IPS DF 6.9 (cell line): Measurements from ENCODE around the gene PTPN22.

ENCODE experiments used
- DNase-seq: peaks from one replicate; pipeline ENCODE4 v3.0.0-alpha.2; 2013; ENCODE audit warnings: low read depth, low spot score
- H3K27ac ChIP-seq: one replicate; pipeline ENCODE4 v1.5.1; 2013; ENCODE audit warnings: low read length, control low read depth
- H3K27me3 ChIP-seq: 2 replicates; pipeline ENCODE4 v1.6.1; 2013; ENCODE audit warnings: mild to moderate bottlenecking, low read length; ENCODE audit not compliant: control insufficient read depth, insufficient read depth
- H3K36me3 ChIP-seq: 2 replicates; pipeline ENCODE4 v1.6.1; 2013; ENCODE audit warnings: low read length; ENCODE audit not compliant: control insufficient read depth, insufficient read depth
- H3K4me1 ChIP-seq: 2 replicates; pipeline ENCODE4 v1.6.1; 2013; ENCODE audit warnings: low read length; ENCODE audit not compliant: control insufficient read depth, insufficient read depth
- H3K4me3 ChIP-seq: 2 replicates; pipeline ENCODE4 v1.5.1; 2013; ENCODE audit warnings: mild to moderate bottlenecking, low read length
- H3K9me3 ChIP-seq: 2 replicates; pipeline ENCODE4 v1.6.1; 2013; ENCODE audit warnings: low read length, inconsistent platforms; ENCODE audit not compliant: control insufficient read depth, insufficient read depth
- WGBS: extraction: QIAGEN DNeasy Blood & Tissue Kit; methylation state at CpG from one replicate; pipeline ENCODE4 v1.1.7; 2013; ENCODE audit warnings: mixed read lengths, missing lambda C conversion rate; ENCODE audit not compliant: insufficient read length, insufficient coverage; 5-methylcytosine and 5-hydroxymethylcytosine counted together

PTPN22 gene

DNA sequence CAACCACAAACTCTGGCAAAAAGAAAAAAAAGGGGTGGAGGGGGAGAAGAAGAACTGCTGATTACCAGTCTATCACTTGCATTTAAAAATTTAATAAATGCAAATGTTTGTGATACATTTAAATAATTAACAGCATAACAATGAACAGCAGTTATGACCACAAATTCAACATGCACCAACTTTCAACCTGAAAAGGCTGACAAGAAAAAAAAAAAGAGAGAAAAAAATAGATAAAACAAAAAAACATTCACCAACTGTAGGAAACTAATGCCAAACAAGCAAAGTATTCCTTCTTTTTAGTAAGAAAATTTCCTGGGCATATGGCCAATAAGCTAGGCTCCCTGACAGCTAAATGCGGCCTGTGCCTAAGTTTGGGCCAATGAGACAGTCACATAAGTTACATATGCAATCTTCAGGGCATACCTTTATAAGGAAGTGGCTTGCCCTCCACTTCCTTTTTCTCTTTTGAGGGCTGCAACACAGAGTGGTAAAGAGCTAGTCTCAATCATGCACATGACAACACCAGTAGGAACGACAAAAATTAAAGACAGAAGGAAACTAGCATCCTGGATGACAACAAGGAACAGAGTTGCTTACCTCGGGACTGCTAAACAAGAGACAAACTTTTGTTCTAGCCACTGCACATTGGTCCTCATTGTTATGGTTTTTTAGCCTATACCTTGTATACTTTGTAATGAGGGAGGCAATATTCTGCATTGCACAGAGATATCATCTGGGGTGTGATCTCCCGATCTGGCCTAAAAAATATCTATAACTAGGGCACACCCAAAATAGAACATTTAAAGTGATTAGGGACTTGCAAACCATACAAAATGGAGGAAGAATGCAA is 88.0 kb downstream of the PTPN22 start:
- no peak for DNase-seq
- Histone ChIP-seq H3K36me3 (no peaks in the 10 kb centered on the region), H3K27ac (no peak overlapping the region), H3K4me3 (no peak overlapping the region), H3K4me1 (no peaks in the 10 kb centered on the region; the same call in 1 of the 2 replicates), H3K9me3 (no peaks in the 10 kb centered on the region), H3K27me3 (no peaks in the 10 kb centered on the region)
- WGBS = no CpG with 5 or more reads among the region's 4 CpGs

DNA sequence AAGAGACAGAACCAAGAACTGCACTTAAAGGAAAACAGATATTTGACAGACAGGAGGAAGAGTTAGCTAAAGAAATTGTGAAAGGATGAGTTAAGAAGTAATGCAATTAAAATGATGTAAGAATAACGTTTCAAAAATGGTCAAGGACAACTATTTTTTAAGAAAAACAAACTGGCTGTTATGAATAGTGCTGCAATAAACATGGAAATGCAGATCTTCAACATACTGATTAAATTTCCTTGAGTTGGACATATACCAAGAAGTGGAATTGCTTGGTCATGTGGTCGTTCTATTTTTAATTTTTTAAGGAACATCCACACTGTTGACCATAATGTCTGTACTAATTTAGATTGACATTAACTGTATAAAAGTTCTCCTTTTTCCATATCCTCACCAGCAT is 89.1 kb downstream of the PTPN22 start:
- DNase-seq = no peak
- Histone ChIP-seq H3K4me3 (no peak overlapping the region), H3K27ac (no peak overlapping the region), H3K27me3 (no peaks in the 10 kb centered on the region), H3K9me3 (no peaks in the 10 kb centered on the region), H3K4me1 (no peaks in the 10 kb centered on the region; the same call in 1 of the 2 replicates), H3K36me3 (no peaks in the 10 kb centered on the region)
- WGBS = 100% methylated on average over 1 of the region's 2 CpGs

DNA sequence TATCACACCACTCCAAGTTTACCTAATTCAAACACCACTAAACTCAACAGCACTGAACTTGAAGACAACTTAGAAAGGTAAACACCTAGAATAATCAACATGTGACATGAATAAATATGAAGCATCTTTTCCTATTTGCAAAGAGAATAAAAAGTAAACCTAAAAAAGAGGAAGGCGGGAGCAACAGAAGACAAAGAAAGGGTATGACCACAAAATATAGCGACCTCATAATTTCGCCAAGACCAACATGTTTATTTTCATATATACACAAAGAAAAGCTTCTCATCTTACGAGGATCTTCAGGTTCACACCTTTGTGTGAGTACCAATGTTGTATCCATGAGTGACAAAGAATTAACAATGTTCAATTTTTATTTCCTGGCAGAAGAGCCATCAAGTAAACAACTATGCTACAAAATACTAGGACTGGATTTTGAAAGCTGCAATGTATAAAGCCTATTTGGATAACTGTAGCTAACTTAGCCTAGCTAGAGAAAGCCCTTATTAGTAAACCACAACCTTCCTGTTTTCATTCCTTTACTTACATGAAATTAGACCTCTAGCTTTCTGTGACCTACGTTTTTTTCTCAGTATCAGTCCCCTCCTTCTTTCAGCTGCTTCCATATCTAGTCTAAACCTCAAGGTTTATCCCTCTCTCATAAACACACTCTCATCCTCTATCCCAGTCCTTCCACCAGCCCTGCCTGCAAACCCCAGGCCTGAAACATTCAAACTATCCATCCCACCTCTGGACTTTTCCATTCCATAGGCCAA is 91.0 kb downstream of the PTPN22 start:
- Histone ChIP-seq H3K4me1 (no peaks in the 10 kb centered on the region), H3K4me3 (no peak overlapping the region), H3K27me3 (no peaks in the 10 kb centered on the region), H3K9me3 (no peaks in the 10 kb centered on the region), H3K27ac (no peak overlapping the region), H3K36me3 (0 out of 2 replicates have a peak, but pooled peaks cover 3% of the 10 kb centered on the region)
- no CpG with 5 or more reads among the region's 5 CpGs for whole genome bisulfite sequencing
- no peak for DNase-seq

DNA sequence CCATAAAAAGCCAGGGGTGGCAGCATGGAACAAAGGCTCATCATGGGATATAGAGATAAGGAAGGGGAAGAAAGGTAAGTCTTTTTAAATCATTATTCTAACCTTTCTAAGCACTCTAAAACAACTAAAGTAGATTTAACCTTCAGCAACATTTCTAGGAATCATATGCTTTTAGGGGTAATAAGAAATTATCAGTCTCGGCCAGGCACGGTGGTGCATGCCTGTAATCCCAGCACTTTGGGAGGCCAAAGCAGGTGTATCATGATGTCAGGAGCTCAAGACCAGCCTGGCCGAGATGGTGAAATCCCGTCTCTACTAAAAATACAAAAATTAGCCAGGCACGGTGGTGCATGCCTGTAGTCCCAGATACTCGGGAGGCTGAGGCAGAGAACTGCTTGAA is 92.0 kb downstream of the PTPN22 start:
- Histone ChIP-seq H3K27ac (no peak overlapping the region), H3K9me3 (no peaks in the 10 kb centered on the region), H3K36me3 (0 out of 2 replicates have a peak, but pooled peaks cover 3% of the 10 kb centered on the region), H3K27me3 (no peaks in the 10 kb centered on the region), H3K4me3 (no peak overlapping the region), H3K4me1 (no peaks in the 10 kb centered on the region)
- DNase-seq = no peak
- WGBS = no CpG with 5 or more reads among the region's 6 CpGs

DNA sequence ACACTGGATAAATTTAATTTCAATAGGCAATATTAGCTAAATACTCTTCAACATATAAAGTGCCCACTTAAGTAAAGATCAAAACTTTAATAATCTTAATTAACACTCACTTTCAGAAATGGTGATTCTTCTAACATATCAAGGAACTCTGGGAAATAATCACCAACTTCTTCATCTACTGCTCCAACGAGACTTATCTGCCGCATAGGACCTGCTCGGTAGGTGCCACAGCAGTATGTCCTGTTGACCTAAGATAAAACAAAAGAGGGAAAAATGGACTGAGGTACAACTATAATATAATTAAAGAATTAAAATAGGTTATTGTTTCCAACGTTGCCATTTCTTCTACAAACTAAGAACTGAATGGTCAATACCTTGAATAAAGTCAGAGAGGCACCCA is 94.0 kb downstream of the PTPN22 start:
- Histone ChIP-seq H3K27me3 (no peaks in the 10 kb centered on the region), H3K36me3 (0 out of 2 replicates have a peak, but pooled peaks cover 3% of the 10 kb centered on the region), H3K27ac (no peak overlapping the region), H3K4me1 (no peaks in the 10 kb centered on the region), H3K9me3 (no peaks in the 10 kb centered on the region), H3K4me3 (no peak overlapping the region)
- no CpG with 5 or more reads among the region's 4 CpGs for WGBS
- DNase-seq = no peak

DNA sequence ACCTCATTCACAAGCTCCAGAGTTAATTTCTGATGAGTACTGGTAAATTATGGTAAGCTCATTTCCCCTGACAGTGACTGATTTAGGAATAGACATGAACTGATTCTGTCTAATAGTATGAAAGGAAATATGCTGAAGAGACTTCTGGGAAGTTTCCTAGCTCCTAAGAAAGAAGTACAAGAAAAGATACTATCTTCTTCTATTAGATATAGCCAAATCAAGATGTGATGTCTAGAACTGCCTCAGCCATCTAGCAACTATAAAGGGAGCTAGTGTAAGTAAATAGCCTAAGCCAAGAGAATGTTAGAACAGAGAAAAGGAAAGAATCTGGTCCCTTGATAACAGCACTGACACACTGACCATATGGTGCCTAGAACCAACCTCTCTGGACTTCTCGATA is 101.5 kb downstream of the PTPN22 start:
- no peak for DNase-seq
- Histone ChIP-seq H3K27ac (no peak overlapping the region), H3K4me3 (no peak overlapping the region), H3K4me1 (no peaks in the 10 kb centered on the region), H3K36me3 (peaks cover 5% of the 10 kb centered on the region; the same call in 1 of the 2 replicates), H3K9me3 (no peaks in the 10 kb centered on the region), H3K27me3 (no peaks in the 10 kb centered on the region)
- no CpG with 5 or more reads among the region's 1 CpG for WGBS

DNA sequence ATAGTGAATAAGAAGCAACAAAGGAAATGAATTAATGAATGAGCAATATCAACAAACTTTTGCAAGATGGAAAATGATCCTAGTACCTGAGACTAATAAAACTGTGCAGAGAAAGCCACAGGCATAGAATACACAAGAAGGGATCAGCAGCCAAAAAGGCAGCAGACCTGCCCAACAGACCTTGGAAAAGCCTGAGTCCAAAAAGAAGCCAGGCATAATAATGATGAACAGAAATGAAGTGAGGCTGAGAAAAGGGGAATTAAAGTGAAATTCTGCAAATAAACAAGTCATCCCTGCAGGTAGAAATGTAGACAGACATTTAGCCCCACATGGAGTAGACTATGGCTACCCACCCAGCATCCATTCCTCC is 101.9 kb downstream of the PTPN22 start:
- H3K4me3 ChIP-seq = no peak overlapping the region
- no peaks in the 10 kb centered on the region for H3K27me3 ChIP-seq
- H3K36me3 ChIP-seq = peaks cover 5% of the 10 kb centered on the region; the same call in 1 of the 2 replicates
- H3K4me1 ChIP-seq = no peaks in the 10 kb centered on the region
- no peaks in the 10 kb centered on the region for H3K9me3 ChIP-seq
- H3K27ac ChIP-seq = no peak overlapping the region
- DNase-seq = no peak

DNA sequence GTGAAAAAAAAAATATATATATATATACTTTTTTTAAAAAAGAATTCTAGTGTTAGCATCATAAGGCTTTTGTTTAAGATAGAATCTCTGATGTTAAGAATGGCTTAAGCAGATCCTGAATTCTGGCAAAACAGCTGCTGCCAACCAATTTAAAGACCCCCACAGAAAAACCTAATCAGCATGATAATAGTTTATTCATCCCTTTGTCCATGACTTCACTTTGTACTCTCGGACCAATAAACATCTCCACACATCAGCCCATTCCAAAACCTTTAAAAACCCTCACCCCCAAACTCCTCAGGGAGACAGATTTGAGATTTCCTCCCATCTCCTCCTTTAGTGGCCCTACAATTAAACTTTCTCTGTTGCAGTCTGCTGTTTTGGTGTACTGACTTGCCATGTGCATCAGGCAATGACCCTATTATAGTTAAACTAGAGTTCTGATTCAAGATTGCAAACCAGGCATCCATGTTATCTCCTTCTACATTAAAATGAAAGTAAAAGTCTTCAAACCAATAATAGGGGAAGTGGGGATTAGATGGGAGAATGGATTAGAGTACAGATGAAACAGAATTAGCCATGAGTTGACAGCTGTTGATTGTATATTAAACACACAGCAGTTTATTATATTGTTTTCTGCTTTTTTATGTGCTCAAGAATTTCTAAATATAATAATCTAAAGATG is 102.5 kb downstream of the PTPN22 start:
- peaks cover 5% of the 10 kb centered on the region; the same call in 1 of the 2 replicates for H3K36me3 ChIP-seq
- H3K4me3 ChIP-seq = no peak overlapping the region
- no peak for DNase-seq
- no peaks in the 10 kb centered on the region for H3K4me1 ChIP-seq
- WGBS = no CpG with 5 or more reads among the region's 1 CpG
- H3K9me3 ChIP-seq = no peaks in the 10 kb centered on the region
- no peaks in the 10 kb centered on the region for H3K27me3 ChIP-seq
- no peak overlapping the region for H3K27ac ChIP-seq

DNA sequence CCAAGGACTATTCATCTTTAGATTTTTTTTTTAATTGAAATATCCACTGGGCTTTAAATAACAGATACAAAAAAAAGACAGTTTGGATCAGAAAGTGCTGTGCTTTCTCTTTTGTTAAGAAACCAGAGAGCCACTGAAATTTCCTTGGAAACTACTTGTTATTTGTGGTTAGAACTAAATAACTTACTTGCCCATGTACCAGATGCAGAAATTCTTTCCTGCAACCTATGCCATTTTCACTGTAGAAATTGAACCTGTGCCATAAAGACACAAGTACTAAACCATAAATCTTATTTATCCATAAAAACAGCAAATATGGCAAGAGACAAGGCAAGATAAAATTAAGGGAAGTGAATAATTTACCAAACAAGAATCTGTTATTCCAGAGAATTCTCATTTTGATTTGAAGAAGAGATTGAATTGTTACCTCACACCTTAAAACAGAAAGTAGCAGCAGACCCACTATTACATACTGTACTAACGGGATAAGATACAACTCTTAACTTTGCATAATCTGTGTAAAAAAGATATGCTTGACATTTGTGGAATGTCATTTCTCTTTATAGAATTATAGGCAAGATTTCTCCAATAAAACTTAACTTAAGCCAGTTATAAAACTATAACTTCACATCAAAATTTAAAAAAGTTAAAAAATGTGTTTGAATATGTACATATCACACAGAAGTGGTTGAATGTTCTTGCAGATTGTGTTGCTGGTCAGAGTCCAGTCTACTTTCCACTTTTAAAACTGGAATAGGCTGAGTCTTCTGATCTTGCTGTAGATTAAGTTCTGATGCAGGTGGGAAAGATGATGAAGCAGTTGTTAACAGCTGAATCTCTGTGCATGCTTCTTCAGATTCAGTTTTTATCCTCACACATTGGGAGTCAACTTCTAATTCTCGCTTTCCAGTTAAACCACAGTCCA is 105.9 kb downstream of the PTPN22 start:
- no CpG with 5 or more reads among the region's 2 CpGs for WGBS
- H3K9me3 ChIP-seq = no peaks in the 10 kb centered on the region
- H3K27me3 ChIP-seq = no peaks in the 10 kb centered on the region
- DNase-seq = no peak
- H3K4me3 ChIP-seq = no peak overlapping the region
- peaks cover 5% of the 10 kb centered on the region; the same call in 1 of the 2 replicates for H3K36me3 ChIP-seq
- H3K4me1 ChIP-seq = no peaks in the 10 kb centered on the region
- H3K27ac ChIP-seq = no peak overlapping the region
